Measurements from ENCODE around the gene MALT1.

- TF ChIP-seq, protein P1, sequence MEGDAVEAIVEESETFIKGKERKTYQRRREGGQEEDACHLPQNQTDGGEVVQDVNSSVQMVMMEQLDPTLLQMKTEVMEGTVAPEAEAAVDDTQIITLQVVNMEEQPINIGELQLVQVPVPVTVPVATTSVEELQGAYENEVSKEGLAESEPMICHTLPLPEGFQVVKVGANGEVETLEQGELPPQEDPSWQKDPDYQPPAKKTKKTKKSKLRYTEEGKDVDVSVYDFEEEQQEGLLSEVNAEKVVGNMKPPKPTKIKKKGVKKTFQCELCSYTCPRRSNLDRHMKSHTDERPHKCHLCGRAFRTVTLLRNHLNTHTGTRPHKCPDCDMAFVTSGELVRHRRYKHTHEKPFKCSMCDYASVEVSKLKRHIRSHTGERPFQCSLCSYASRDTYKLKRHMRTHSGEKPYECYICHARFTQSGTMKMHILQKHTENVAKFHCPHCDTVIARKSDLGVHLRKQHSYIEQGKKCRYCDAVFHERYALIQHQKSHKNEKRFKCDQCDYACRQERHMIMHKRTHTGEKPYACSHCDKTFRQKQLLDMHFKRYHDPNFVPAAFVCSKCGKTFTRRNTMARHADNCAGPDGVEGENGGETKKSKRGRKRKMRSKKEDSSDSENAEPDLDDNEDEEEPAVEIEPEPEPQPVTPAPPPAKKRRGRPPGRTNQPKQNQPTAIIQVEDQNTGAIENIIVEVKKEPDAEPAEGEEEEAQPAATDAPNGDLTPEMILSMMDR (IDR thresholded peaks at IDR 0.05), result no peak
- TF ChIP-seq EZH2 (IDR thresholded peaks at IDR 0.05; ENCODE audit: borderline replicate concordance, insufficient read depth, low read depth, low read length, poor library complexity, severe bottlenecking), result no peak
Measured at GRCh38 chr18:58692422-58693185, 21.3 kb downstream of the MALT1 start.

Measured in B cell (primary cell).